ENCODE measurements around the gene EMP1.

DNA sequence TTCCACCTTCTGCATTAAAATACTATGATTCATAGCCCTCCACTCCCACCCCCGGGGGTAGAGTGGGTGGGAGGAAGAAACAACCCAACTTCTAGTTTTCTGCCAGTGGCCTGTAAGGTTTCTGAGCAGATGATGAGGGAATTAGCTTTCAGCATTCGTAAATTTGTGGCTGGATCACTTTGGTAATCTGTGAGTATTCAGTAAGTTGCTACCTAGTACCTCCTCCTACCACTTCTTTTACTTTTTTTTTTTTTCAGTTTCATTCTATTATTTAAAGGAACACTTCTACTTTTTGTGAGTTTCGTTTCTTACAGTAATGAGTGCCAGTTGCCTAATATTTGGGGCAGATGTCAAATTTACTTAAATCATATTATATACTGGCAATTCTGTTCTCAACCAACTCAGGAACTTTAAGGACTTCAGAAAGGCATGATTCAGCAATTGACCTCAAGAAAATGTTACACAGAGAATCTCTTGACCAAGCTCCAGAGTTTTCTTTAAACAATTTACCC, 42.4 kb upstream of the EMP1 start:
- TF ChIP-seq, protein P1, sequence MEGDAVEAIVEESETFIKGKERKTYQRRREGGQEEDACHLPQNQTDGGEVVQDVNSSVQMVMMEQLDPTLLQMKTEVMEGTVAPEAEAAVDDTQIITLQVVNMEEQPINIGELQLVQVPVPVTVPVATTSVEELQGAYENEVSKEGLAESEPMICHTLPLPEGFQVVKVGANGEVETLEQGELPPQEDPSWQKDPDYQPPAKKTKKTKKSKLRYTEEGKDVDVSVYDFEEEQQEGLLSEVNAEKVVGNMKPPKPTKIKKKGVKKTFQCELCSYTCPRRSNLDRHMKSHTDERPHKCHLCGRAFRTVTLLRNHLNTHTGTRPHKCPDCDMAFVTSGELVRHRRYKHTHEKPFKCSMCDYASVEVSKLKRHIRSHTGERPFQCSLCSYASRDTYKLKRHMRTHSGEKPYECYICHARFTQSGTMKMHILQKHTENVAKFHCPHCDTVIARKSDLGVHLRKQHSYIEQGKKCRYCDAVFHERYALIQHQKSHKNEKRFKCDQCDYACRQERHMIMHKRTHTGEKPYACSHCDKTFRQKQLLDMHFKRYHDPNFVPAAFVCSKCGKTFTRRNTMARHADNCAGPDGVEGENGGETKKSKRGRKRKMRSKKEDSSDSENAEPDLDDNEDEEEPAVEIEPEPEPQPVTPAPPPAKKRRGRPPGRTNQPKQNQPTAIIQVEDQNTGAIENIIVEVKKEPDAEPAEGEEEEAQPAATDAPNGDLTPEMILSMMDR (conservative IDR thresholded peaks at IDR 0.05; ENCODE audit: low read depth in 2 of 2), result no peak
- no peak for TF ChIP-seq REST (IDR thresholded peaks at IDR 0.05; ENCODE audit: unreplicated experiment)
- TF ChIP-seq EZH2phosphoT487 (IDR thresholded peaks at IDR 0.05; ENCODE audit: unreplicated experiment), result no peak
- TF ChIP-seq POLR2AphosphoS5 (IDR thresholded peaks at IDR 0.05; ENCODE audit: low read depth), result no peak
- TF ChIP-seq EZH2 (IDR thresholded peaks at IDR 0.05; ENCODE audit: low read depth, unreplicated experiment), result no peak
- TF ChIP-seq JUNB (IDR thresholded peaks at IDR 0.05; ENCODE audit: unreplicated experiment), result no peak
- no peak for TF ChIP-seq ZNF114 (CRISPR knock-in tag; IDR thresholded peaks at IDR 0.05)

All from GM23338 (cell line).